Measurements from ENCODE around the gene CYP26C1.

CYP26C1 gene

DNA sequence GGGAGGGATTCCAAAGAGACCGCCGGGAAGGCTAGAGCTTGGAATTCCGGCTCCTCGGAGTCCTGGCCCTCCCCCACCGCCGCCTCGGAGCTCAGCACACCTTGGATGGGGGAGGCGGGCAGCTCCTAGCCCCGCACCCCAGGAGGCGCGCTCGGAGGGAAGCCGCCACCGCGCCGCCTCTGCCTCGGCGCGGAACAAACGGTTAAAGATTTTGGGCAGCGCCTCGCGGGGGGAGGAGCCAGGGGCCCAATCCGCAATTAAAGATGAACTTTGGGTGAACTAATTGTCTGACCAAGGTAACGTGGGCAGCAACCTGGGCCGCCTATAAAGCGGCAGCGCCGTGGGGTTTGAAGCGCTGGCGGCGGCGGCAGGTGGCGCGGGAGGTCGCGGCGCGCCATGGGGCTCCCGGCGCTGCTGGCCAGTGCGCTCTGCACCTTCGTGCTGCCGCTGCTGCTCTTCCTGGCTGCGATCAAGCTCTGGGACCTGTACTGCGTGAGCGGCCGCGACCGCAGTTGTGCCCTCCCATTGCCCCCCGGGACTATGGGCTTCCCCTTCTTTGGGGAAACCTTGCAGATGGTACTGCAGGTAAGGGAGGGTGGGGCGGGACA is 13.0 kb downstream of the CYP26C1 start, which contains the start of gene CYP26A1:
Gene CYP26A1, plus strand, starts transcription at position 355 of the 608 bp plus-strand sequence. Its CDS starts 42 bp downstream, at position 397.
- H3K4me3 ChIP-seq (ENCODE audit: low read depth, low read length), result peak within 1 kb of the TSS; percentile 68
- H3K27me3 ChIP-seq (ENCODE audit: control insufficient read depth, insufficient read depth, low read length), result peaks cover 94% of the 10 kb centered on the region
- H3K9ac ChIP-seq (ENCODE audit: low read depth, low read length), result no peak within 1 kb of the TSS
- H3K36me3 ChIP-seq (ENCODE audit: control insufficient read depth, insufficient read depth, low read length), result no peaks in the 10 kb centered on the region
- no peaks in the 10 kb centered on the region for H3K9me3 ChIP-seq (ENCODE audit: control insufficient read depth, insufficient read depth, low read length)
- H3K4me1 ChIP-seq (ENCODE audit: control insufficient read depth, insufficient read depth, low read length), result peaks cover 16% of the 10 kb centered on the region

GRCh38 chr10:93074147-93074596 is 13.6 kb downstream of the CYP26C1 start:
- Histone ChIP-seq H3K4me3 (ENCODE audit: low read depth, low read length) (peak overlapping the region; percentile 68), H3K9ac (ENCODE audit: low read depth, low read length) (no peak overlapping the region), H3K36me3 (ENCODE audit: control insufficient read depth, insufficient read depth, low read length) (no peaks in the 10 kb centered on the region), H3K27me3 (ENCODE audit: control insufficient read depth, insufficient read depth, low read length) (peaks cover 89% of the 10 kb centered on the region), H3K9me3 (ENCODE audit: control insufficient read depth, insufficient read depth, low read length) (no peaks in the 10 kb centered on the region), H3K4me1 (ENCODE audit: control insufficient read depth, insufficient read depth, low read length) (peaks cover 14% of the 10 kb centered on the region)

GRCh38 chr10:93074597-93075368 is 14.2 kb downstream of the CYP26C1 start:
- H3K36me3 ChIP-seq (ENCODE audit: control insufficient read depth, insufficient read depth, low read length), result no peaks in the 10 kb centered on the region
- peaks cover 89% of the 10 kb centered on the region for H3K27me3 ChIP-seq (ENCODE audit: control insufficient read depth, insufficient read depth, low read length)
- peak overlapping the region; percentile 68 for H3K4me3 ChIP-seq (ENCODE audit: low read depth, low read length)
- peak overlapping the region; percentile 12 for H3K9ac ChIP-seq (ENCODE audit: low read depth, low read length)
- H3K9me3 ChIP-seq (ENCODE audit: control insufficient read depth, insufficient read depth, low read length), result no peaks in the 10 kb centered on the region
- H3K4me1 ChIP-seq (ENCODE audit: control insufficient read depth, insufficient read depth, low read length), result peaks cover 14% of the 10 kb centered on the region

DNA sequence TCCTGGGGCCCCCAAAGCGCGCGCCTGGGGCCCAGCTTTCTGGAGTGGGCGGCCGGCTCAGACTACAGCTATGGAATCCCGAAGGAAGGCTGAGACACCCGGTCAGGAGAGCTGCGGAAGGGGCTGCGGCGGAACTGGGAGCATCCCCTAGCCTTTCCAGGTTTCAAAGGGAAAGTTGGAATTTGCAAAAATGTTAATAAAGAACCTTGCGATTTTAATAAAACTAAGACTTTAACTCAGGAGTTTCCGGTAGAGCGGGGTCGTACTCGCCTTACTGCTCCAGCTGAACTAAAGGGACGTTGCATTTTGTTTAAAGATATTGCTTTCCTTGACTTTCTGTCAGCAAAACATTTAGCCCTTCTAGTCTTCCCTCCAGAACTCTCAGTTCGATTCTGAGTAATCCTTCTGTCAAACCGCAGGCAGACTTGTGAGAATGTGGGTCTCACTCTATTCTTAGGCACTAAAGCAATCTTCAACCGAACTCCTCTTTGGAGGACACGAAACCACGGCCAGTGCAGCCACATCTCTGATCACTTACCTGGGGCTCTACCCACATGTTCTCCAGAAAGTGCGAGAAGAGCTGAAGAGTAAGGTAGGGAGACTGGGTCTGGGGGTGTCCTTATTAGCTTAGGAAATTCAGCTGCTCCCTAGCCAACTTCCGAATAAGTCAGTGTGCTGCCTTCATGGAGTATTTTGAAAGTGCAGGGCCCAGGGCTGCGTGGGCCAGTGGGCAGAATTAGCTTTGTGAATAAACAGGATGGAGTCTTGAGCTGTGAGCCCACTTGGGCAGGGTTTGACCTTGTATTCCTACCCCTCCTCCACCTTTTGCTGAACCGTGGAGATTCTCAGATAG is 15.0 kb downstream of the CYP26C1 start:
- peaks cover 16% of the 10 kb centered on the region for H3K4me1 ChIP-seq (ENCODE audit: control insufficient read depth, insufficient read depth, low read length)
- no peaks in the 10 kb centered on the region for H3K9me3 ChIP-seq (ENCODE audit: control insufficient read depth, insufficient read depth, low read length)
- peaks cover 84% of the 10 kb centered on the region for H3K27me3 ChIP-seq (ENCODE audit: control insufficient read depth, insufficient read depth, low read length)
- no peak overlapping the region for H3K9ac ChIP-seq (ENCODE audit: low read depth, low read length)
- peak overlapping the region; percentile 68 for H3K4me3 ChIP-seq (ENCODE audit: low read depth, low read length)
- no peaks in the 10 kb centered on the region for H3K36me3 ChIP-seq (ENCODE audit: control insufficient read depth, insufficient read depth, low read length)

- H3K36me3 ChIP-seq (ENCODE audit: control insufficient read depth, insufficient read depth, low read length), result no peaks in the 10 kb centered on the region
- H3K9me3 ChIP-seq (ENCODE audit: control insufficient read depth, insufficient read depth, low read length), result no peaks in the 10 kb centered on the region
- H3K9ac ChIP-seq (ENCODE audit: low read depth, low read length), result no peak overlapping the region
- peaks cover 74% of the 10 kb centered on the region for H3K27me3 ChIP-seq (ENCODE audit: control insufficient read depth, insufficient read depth, low read length)
- no peak overlapping the region for H3K4me3 ChIP-seq (ENCODE audit: low read depth, low read length)
- peaks cover 13% of the 10 kb centered on the region for H3K4me1 ChIP-seq (ENCODE audit: control insufficient read depth, insufficient read depth, low read length)
Observed at GRCh38 chr10:93076871-93077270, 16.3 kb downstream of the CYP26C1 start.

- Histone ChIP-seq H3K36me3 (ENCODE audit: control insufficient read depth, insufficient read depth, low read length) (no peaks in the 10 kb centered on the region), H3K4me3 (ENCODE audit: low read depth, low read length) (no peak overlapping the region), H3K4me1 (ENCODE audit: control insufficient read depth, insufficient read depth, low read length) (peaks cover 5% of the 10 kb centered on the region), H3K27me3 (ENCODE audit: control insufficient read depth, insufficient read depth, low read length) (peaks cover 64% of the 10 kb centered on the region), H3K9ac (ENCODE audit: low read depth, low read length) (no peak overlapping the region), H3K9me3 (ENCODE audit: control insufficient read depth, insufficient read depth, low read length) (no peaks in the 10 kb centered on the region)
Observed at GRCh38 chr10:93077860-93078337, 17.3 kb downstream of the CYP26C1 start.

DNA sequence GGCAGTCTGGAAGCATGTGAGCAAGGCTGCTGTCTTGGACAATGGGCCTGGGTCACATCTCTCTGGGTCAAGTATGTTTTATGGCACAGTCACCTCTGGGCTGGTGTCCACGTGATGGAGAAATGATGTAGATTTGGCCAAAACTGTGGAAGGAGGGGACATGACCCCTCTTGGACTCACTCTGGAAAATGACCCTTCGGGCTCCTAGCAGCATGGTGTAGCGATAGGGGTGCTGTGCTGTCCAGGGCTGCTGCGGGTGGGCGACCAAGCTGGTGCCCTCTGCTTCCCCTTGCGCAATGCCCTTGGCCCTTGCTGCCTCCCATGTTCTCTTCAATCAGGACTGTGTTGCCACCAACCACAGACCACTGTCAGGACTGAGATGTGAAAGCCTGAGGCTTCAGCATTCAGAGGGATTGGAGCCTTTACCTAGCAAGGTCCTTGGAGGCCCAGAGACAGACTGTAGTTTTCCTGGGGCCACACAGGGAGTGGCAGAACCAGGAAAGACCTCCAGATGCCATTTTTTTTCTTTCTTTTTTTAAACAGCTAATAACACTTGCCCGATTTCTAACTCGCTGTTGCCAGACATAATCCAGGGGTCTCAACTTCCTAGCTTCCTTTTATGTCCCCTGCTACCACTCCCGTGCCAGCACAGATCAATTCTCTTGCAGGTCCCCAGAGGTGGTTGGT is 19.2 kb downstream of the CYP26C1 start:
- no peaks in the 10 kb centered on the region for H3K36me3 ChIP-seq (ENCODE audit: control insufficient read depth, insufficient read depth, low read length)
- H3K9ac ChIP-seq (ENCODE audit: low read depth, low read length), result no peak overlapping the region
- H3K4me1 ChIP-seq (ENCODE audit: control insufficient read depth, insufficient read depth, low read length), result peaks cover 3% of the 10 kb centered on the region
- H3K27me3 ChIP-seq (ENCODE audit: control insufficient read depth, insufficient read depth, low read length), result peaks cover 46% of the 10 kb centered on the region
- no peaks in the 10 kb centered on the region for H3K9me3 ChIP-seq (ENCODE audit: control insufficient read depth, insufficient read depth, low read length)
- no peak overlapping the region for H3K4me3 ChIP-seq (ENCODE audit: low read depth, low read length)

- Histone ChIP-seq H3K9ac (ENCODE audit: low read depth, low read length) (no peak overlapping the region), H3K4me1 (ENCODE audit: control insufficient read depth, insufficient read depth, low read length) (peaks cover 3% of the 10 kb centered on the region), H3K4me3 (ENCODE audit: low read depth, low read length) (no peak overlapping the region)
Observed at GRCh38 chr10:93080350-93081046, 19.9 kb downstream of the CYP26C1 start.

GRCh38 chr10:93081318-93081717 is 20.7 kb downstream of the CYP26C1 start:
- Histone ChIP-seq H3K36me3 (ENCODE audit: control insufficient read depth, insufficient read depth, low read length) (no peaks in the 10 kb centered on the region), H3K9ac (ENCODE audit: low read depth, low read length) (no peak overlapping the region), H3K4me3 (ENCODE audit: low read depth, low read length) (no peak overlapping the region), H3K4me1 (ENCODE audit: control insufficient read depth, insufficient read depth, low read length) (peaks cover 3% of the 10 kb centered on the region), H3K27me3 (ENCODE audit: control insufficient read depth, insufficient read depth, low read length) (peaks cover 30% of the 10 kb centered on the region), H3K9me3 (ENCODE audit: control insufficient read depth, insufficient read depth, low read length) (no peaks in the 10 kb centered on the region)

More at GRCh38 chr10:93080350-93081046, 19.9 kb downstream of the CYP26C1 start:
- H3K9me3 ChIP-seq (ENCODE audit: control insufficient read depth, insufficient read depth, low read length), result no peaks in the 10 kb centered on the region
- H3K27me3 ChIP-seq (ENCODE audit: control insufficient read depth, insufficient read depth, low read length), result peaks cover 39% of the 10 kb centered on the region
- H3K36me3 ChIP-seq (ENCODE audit: control insufficient read depth, insufficient read depth, low read length), result no peaks in the 10 kb centered on the region

- Histone ChIP-seq H3K4me1 (ENCODE audit: control insufficient read depth, insufficient read depth, low read length) (peaks cover 3% of the 10 kb centered on the region), H3K27me3 (ENCODE audit: control insufficient read depth, insufficient read depth, low read length) (peaks cover 25% of the 10 kb centered on the region), H3K36me3 (ENCODE audit: control insufficient read depth, insufficient read depth, low read length) (no peaks in the 10 kb centered on the region), H3K9ac (ENCODE audit: low read depth, low read length) (no peak overlapping the region), H3K9me3 (ENCODE audit: control insufficient read depth, insufficient read depth, low read length) (no peaks in the 10 kb centered on the region), H3K4me3 (ENCODE audit: low read depth, low read length) (no peak overlapping the region)
Observed at GRCh38 chr10:93081834-93082233, 21.2 kb downstream of the CYP26C1 start.

Data from iPS-15b (cell line).